Neuronal stem cell (in vitro differentiated cells): ENCODE measurements around the gene ABCC4.
A peak's percentile ranks its signal among the peaks of the same experiment; 100 is the strongest.

ENCODE experiments used
- DNase-seq: peaks from one replicate; pipeline ENCODE4 v3.0.0-alpha.2; 2013; ENCODE audit warnings: low spot score
- H2AFZ ChIP-seq: one replicate; pipeline ENCODE4 v1.6.1; 2013; ENCODE audit warnings: mild to moderate bottlenecking, low read length, inconsistent platforms
- H2AK5ac ChIP-seq: 2 replicates; pipeline ENCODE4 v1.6.1; 2013; ENCODE audit warnings: low read depth, mild to moderate bottlenecking, inconsistent platforms, low read length, moderate library complexity, mixed read lengths
- H2BK120ac ChIP-seq: 2 replicates; pipeline ENCODE4 v1.6.1; 2013; ENCODE audit warnings: low read depth, mild to moderate bottlenecking, inconsistent platforms, low read length, moderate library complexity, mixed read lengths
- H2BK12ac ChIP-seq: one replicate; pipeline ENCODE4 v1.6.1; 2013; ENCODE audit warnings: low read length, inconsistent platforms
- H2BK15ac ChIP-seq: 2 replicates; pipeline ENCODE4 v1.6.1; 2013; ENCODE audit warnings: mild to moderate bottlenecking, low read length, inconsistent platforms, mixed read lengths
- H2BK5ac ChIP-seq: one replicate; pipeline ENCODE4 v1.6.1; 2013; ENCODE audit warnings: inconsistent platforms, mild to moderate bottlenecking, low read length, moderate library complexity
- H3K14ac ChIP-seq: one replicate; pipeline ENCODE4 v1.6.1; 2013; ENCODE audit warnings: low read length, inconsistent platforms
- H3K18ac ChIP-seq: 2 replicates; pipeline ENCODE4 v1.6.1; 2013; ENCODE audit warnings: low read length, inconsistent platforms
- H3K23ac ChIP-seq: 2 replicates; pipeline ENCODE4 v1.6.1; 2013; ENCODE audit warnings: low read depth, mild to moderate bottlenecking, mixed read lengths, low read length, inconsistent platforms; ENCODE audit not compliant: poor library complexity
- H3K27ac ChIP-seq: replicated peaks from 3 replicates; pipeline ENCODE4 v1.5.1; 2013; ENCODE audit warnings: low read length, inconsistent platforms
- H3K27me3 ChIP-seq, 3 experiments: 2 replicates each; pipeline ENCODE4 v1.6.1; 2013; ENCODE audit warnings: low read length in 3 of 3, mild to moderate bottlenecking in 2 of 3, inconsistent platforms in 1 of 3, low read depth in 1 of 3, mixed read lengths in 1 of 3, moderate library complexity in 1 of 3; ENCODE audit not compliant: control insufficient read depth in 3 of 3, insufficient read depth in 3 of 3
- H3K36me3 ChIP-seq, 2 donors: replicated peaks in 1 of 2; 2 replicates each; pipeline ENCODE4 v1.6.1; 2013; ENCODE audit warnings: low read length in 2 of 2; ENCODE audit not compliant: control insufficient read depth in 2 of 2, insufficient read depth in 2 of 2
- H3K4ac ChIP-seq: 2 replicates; pipeline ENCODE4 v1.6.1; 2013; ENCODE audit warnings: inconsistent platforms, mild to moderate bottlenecking, low read length, moderate library complexity
- H3K4me1 ChIP-seq, 2 donors: 1 replicate in 1 of 2; 2 replicates in 1 of 2; pipeline ENCODE4 v1.6.1; 2013; ENCODE audit warnings: low read length in 2 of 2, low read depth in 1 of 2; ENCODE audit not compliant: control insufficient read depth in 2 of 2, insufficient read depth in 1 of 2
- H3K4me2 ChIP-seq: one replicate; pipeline ENCODE4 v1.6.1; 2013; ENCODE audit warnings: mild to moderate bottlenecking, low read length, inconsistent platforms; ENCODE audit not compliant: insufficient read depth, poor library complexity, severe bottlenecking
- H3K4me3 ChIP-seq, 2 donors: 2 replicates each; pipeline ENCODE4 v1.5.1; 2013; ENCODE audit warnings: low read length in 2 of 2, mild to moderate bottlenecking in 2 of 2, inconsistent platforms in 1 of 2, moderate library complexity in 1 of 2
- H3K79me1 ChIP-seq: one replicate; pipeline ENCODE4 v1.6.1; 2013; ENCODE audit warnings: low read depth, mild to moderate bottlenecking, inconsistent platforms, low read length, moderate library complexity
- H3K9ac ChIP-seq: one replicate; pipeline ENCODE4 v1.6.1; 2013; ENCODE audit warnings: mild to moderate bottlenecking, low read depth, low read length, inconsistent platforms; ENCODE audit not compliant: poor library complexity
- H3K9me3 ChIP-seq, 2 donors: replicated peaks in 1 of 2; 2 replicates each; pipeline versions ENCODE3 to v1.6.1; 2013; ENCODE audit warnings: low read length in 2 of 2, mild to moderate bottlenecking in 2 of 2, inconsistent platforms in 1 of 2, low read depth in 1 of 2, mixed read lengths in 1 of 2, moderate library complexity in 1 of 2; ENCODE audit not compliant: control insufficient read depth in 2 of 2, insufficient read depth in 1 of 2
- H4K8ac ChIP-seq: one replicate; pipeline ENCODE4 v1.6.1; 2013; ENCODE audit warnings: low read depth, mild to moderate bottlenecking, inconsistent platforms, low read length, moderate library complexity
- H4K91ac ChIP-seq: one replicate; pipeline ENCODE4 v1.6.1; 2013; ENCODE audit warnings: low read length, low read depth, mild to moderate bottlenecking, inconsistent platforms; ENCODE audit not compliant: poor library complexity
- WGBS, 2 donors: extraction: QIAGEN DNeasy Blood & Tissue Kit; methylation state at CpG; one replicate each; pipeline ENCODE4 v1.1.7; 2013; ENCODE audit warnings: missing lambda C conversion rate in 2 of 2, mixed read lengths in 1 of 2; ENCODE audit not compliant: insufficient read length in 2 of 2, insufficient replicate concordance in 1 of 2; ENCODE audit errors: extremely low coverage in 2 of 2; 5-methylcytosine and 5-hydroxymethylcytosine counted together

ABCC4 gene

DNA sequence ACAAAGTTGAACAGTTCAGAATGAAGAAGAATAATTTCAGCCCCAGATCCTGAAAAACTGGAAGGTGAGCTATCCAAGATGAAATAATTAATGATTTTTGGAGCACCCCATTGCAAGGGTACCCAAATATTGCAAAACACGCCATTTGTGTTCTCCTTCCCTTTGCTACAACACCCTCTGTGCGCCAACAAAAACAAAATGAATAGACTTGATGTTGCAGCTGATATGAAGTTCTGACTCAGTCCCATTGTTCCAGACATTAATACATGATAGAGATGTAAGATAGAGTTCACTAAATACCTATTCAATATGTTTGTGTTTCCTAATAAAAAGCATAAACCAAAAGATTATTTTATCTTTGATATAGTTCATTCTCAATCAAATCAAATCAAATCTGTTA is 301.4 kb downstream of the ABCC4 start:
- Histone ChIP-seq H3K36me3 (no peaks in the 10 kb centered on the region), H3K23ac (no peak overlapping the region), H3K4ac (no peak overlapping the region)

DNA sequence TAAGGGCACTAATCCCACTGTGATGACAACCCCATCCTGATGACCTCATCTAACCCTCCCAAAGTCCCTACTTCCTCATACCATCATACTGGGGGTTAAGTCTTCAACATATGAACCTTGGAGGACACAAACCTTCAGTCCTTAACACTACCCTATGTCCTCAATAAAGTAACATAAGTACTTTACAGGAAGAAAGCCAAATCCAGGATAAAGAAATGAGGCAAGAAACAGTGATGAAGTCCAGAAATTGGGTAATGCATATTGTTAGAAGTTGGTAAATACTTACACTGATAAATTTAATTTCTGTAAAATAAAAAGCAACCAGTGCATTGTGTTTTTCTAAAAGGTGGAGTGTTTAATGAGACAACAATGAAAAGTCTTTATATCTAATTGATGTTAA is 304.1 kb downstream of the ABCC4 start:
- H3K4me3 ChIP-seq: no peak overlapping the region
- H2AFZ ChIP-seq: no peak overlapping the region
- no peak overlapping the region for H3K27ac ChIP-seq
- H3K9ac ChIP-seq: no peak overlapping the region
- no peaks in the 10 kb centered on the region for H3K27me3 ChIP-seq
- H2BK5ac ChIP-seq: no peak overlapping the region
- H2BK12ac ChIP-seq: no peak overlapping the region
- no peak overlapping the region for H4K8ac ChIP-seq
- H3K4me2 ChIP-seq: no peak overlapping the region
- H2BK120ac ChIP-seq: no peak overlapping the region
- no peak overlapping the region for H2AK5ac ChIP-seq
- no peak overlapping the region for H2BK15ac ChIP-seq
- no peak overlapping the region for H3K14ac ChIP-seq
- DNase-seq: no peak
- H4K91ac ChIP-seq: no peak overlapping the region
- no peaks in the 10 kb centered on the region for H3K9me3 ChIP-seq
- no peaks in the 10 kb centered on the region for H3K79me1 ChIP-seq
- no peak overlapping the region for H3K4ac ChIP-seq
- no peaks in the 10 kb centered on the region for H3K36me3 ChIP-seq
- H3K18ac ChIP-seq: no peak overlapping the region
- peaks cover 3 to 12% of the 10 kb centered on the region in 2 donors for H3K4me1 ChIP-seq
- H3K23ac ChIP-seq: no peak overlapping the region

More for the DNA sequence above, 301.4 kb downstream of the ABCC4 start:
- no peak overlapping the region for H4K91ac ChIP-seq
- H4K8ac ChIP-seq: no peak overlapping the region
- H2BK12ac ChIP-seq: no peak overlapping the region
- H3K27ac ChIP-seq: no peak overlapping the region
- no peak overlapping the region for H3K18ac ChIP-seq
- no peak overlapping the region for H2AK5ac ChIP-seq
- no peak overlapping the region for H2BK5ac ChIP-seq
- H3K4me2 ChIP-seq: no peak overlapping the region
- no peak overlapping the region for H3K4me3 ChIP-seq
- no peak for DNase-seq
- no peak overlapping the region for H3K9ac ChIP-seq
- H3K9me3 ChIP-seq: no peaks in the 10 kb centered on the region
- no peaks in the 10 kb centered on the region for H3K27me3 ChIP-seq
- H3K4me1 ChIP-seq: peaks cover 14 to 15% of the 10 kb centered on the region in 2 donors
- no peak overlapping the region for H3K14ac ChIP-seq
- no CpG with 5 or more reads among the region's 2 CpGs for WGBS, 2 donors
- no peaks in the 10 kb centered on the region for H3K79me1 ChIP-seq
- no peak overlapping the region for H2AFZ ChIP-seq
- H2BK120ac ChIP-seq: no peak overlapping the region
- no peak overlapping the region for H2BK15ac ChIP-seq

DNA sequence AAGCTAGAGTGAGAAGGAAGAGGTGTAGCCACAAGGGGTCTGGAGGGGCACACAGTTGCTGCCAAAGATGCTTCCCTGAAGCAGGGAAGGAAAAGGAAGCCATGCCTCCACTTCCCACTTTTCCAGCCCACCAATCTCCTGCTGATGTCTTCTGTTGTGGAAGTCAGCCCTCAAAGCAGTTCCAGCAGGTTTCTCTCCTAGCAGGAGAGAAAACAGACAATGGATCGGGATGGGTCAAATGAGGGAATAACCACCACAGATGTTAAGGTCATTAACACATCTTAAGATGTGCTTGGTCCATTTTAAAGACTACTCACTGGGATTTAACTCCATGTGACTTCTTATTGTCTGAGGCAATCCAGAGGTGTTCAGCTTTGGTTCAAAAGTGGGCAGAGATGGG is 304.8 kb downstream of the ABCC4 start:
- Histone ChIP-seq H2AK5ac (no peak overlapping the region), H2BK120ac (no peak overlapping the region), H3K79me1 (no peaks in the 10 kb centered on the region), H3K27me3 (no peaks in the 10 kb centered on the region), H4K8ac (no peak overlapping the region), H3K9me3 (no peaks in the 10 kb centered on the region), H2BK15ac (no peak overlapping the region), H3K4me1 (peaks cover 3 to 12% of the 10 kb centered on the region in 2 donors), H3K18ac (no peak overlapping the region), H3K9ac (no peak overlapping the region), H3K4ac (no peak overlapping the region), H3K14ac (no peak overlapping the region), H3K23ac (no peak overlapping the region), H3K36me3 (no peaks in the 10 kb centered on the region), H2AFZ (peak overlapping the region; percentile 54), H2BK5ac (no peak overlapping the region), H3K4me3 (no peak overlapping the region), H3K4me2 (no peak overlapping the region), H3K27ac (no peak overlapping the region), H4K91ac (no peak overlapping the region), H2BK12ac (no peak overlapping the region)
- no peak for DNase-seq
- no CpG with 5 or more reads among the region's 1 CpG for WGBS, 2 donors

DNA sequence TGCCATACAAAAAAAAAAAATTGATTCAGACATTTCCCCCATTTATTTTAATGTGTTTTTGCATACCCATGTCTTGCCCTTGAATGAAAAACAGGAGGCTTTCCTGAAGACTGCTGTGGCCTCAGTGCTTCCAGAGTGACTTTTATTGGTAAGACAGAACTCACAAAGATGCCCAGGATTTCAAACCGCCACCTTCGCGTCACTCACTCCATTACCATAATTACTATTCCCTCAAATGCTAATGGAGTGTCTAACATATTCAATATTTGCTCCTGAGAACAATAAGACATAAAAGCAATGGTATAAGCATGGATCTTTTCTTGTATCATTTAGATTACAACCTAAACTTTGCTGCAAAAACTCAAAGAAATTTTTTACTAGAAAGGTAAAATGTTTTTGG is 306.7 kb downstream of the ABCC4 start:
- H3K9me3 ChIP-seq: peaks cover 0 to 6% of the 10 kb centered on the region in 2 donors
- no peak overlapping the region for H3K18ac ChIP-seq
- no peak overlapping the region for H3K4me3 ChIP-seq
- no peak overlapping the region for H3K27ac ChIP-seq
- peaks cover 3 to 12% of the 10 kb centered on the region in 2 donors for H3K4me1 ChIP-seq
- no peak overlapping the region for H3K14ac ChIP-seq
- no peak overlapping the region for H3K23ac ChIP-seq
- no peak overlapping the region for H3K4ac ChIP-seq
- H3K36me3 ChIP-seq: no peaks in the 10 kb centered on the region
- H3K79me1 ChIP-seq: no peaks in the 10 kb centered on the region
- H2AK5ac ChIP-seq: no peak overlapping the region
- no peak overlapping the region for H2BK120ac ChIP-seq
- DNase-seq: no peak
- H2AFZ ChIP-seq: no peak overlapping the region
- H3K4me2 ChIP-seq: no peak overlapping the region
- H4K8ac ChIP-seq: no peak overlapping the region
- H2BK15ac ChIP-seq: no peak overlapping the region
- no peak overlapping the region for H3K9ac ChIP-seq
- no CpG with 5 or more reads among the region's 3 CpGs for WGBS, 2 donors
- no peak overlapping the region for H4K91ac ChIP-seq
- H2BK12ac ChIP-seq: no peak overlapping the region
- H3K27me3 ChIP-seq: no peaks in the 10 kb centered on the region
- no peak overlapping the region for H2BK5ac ChIP-seq
